ENCODE results near the gene ADAMTSL5.
"Not testable (repeated sequence)": the region's sequence is repeated elsewhere in the genome, so short reads cannot be mapped to it uniquely, and the experiment has no call there.

ADAMTSL5 gene

GRCh38 chr19:1477056-1477455, 35.8 kb downstream of the ADAMTSL5 start:
- not testable (repeated sequence) for DNase-seq

GRCh38 chr19:1475751-1476437, 36.9 kb downstream of the ADAMTSL5 start:
- no peak for DNase-seq

- no peak for DNase-seq
Measured at GRCh38 chr19:1474765-1475351, 38.0 kb downstream of the ADAMTSL5 start.

GRCh38 chr19:1474011-1474764, 38.6 kb downstream of the ADAMTSL5 start:
- DNase-seq, result no peak

GRCh38 chr19:1473085-1473851, 39.6 kb downstream of the ADAMTSL5 start:
- no peak for DNase-seq

- DNase-seq, result no peak
Measured at GRCh38 chr19:1472231-1473084, 40.4 kb downstream of the ADAMTSL5 start.

GRCh38 chr19:1471515-1472160, 41.2 kb downstream of the ADAMTSL5 start:
- DNase-seq, result no peak

GRCh38 chr19:1471010-1471514, 41.8 kb downstream of the ADAMTSL5 start:
- DNase-seq, result no peak

- DNase-seq, result no peak
Measured at GRCh38 chr19:1470305-1471009, 42.4 kb downstream of the ADAMTSL5 start.

- DNase-seq, result no peak
Measured at GRCh38 chr19:1470055-1470304, 42.8 kb downstream of the ADAMTSL5 start.

GRCh38 chr19:1469255-1470054, 43.4 kb downstream of the ADAMTSL5 start:
- DNase-seq, result no peak

GRCh38 chr19:1468821-1469254, 44.0 kb downstream of the ADAMTSL5 start:
- no peak for DNase-seq

GRCh38 chr19:1468274-1468820, 44.5 kb downstream of the ADAMTSL5 start:
- DNase-seq, result no peak

GRCh38 chr19:1467490-1468273, 45.1 kb downstream of the ADAMTSL5 start:
- no peak for DNase-seq

GRCh38 chr19:1467215-1467489, 45.7 kb downstream of the ADAMTSL5 start:
- DNase-seq, result no peak

GRCh38 chr19:1466461-1467214, 46.2 kb downstream of the ADAMTSL5 start:
- no peak for DNase-seq

- no peak for DNase-seq
Measured at GRCh38 chr19:1466018-1466460, 46.8 kb downstream of the ADAMTSL5 start.

- no peak for DNase-seq
Measured at GRCh38 chr19:1465191-1466016, 47.4 kb downstream of the ADAMTSL5 start.
